Spleen (tissue), 7 donors: Measurements from ENCODE around the gene NAA35.
"Not testable (repeated sequence)": the region's sequence is repeated elsewhere in the genome, so short reads cannot be mapped to it uniquely, and the experiment has no call there.

Source experiments
- POLR2A ChIP-seq, 3 donors: fragments of 450-650 bp; IDR thresholded peaks; one replicate each; pipeline ENCODE4 v1.5.1; 2017; ENCODE audit warnings: antibody characterized with exemption in 3 of 3, mild to moderate bottlenecking in 1 of 3
- TF ChIP-seq, protein P1 (sequence below), 11 experiments: fragments of 200-600 bp in 7 of 11; fragments of 450-650 bp in 4 of 11; sonication (generic) in 4 of 11; IDR thresholded peaks in 8 of 11; conservative IDR thresholded peaks in 3 of 11; 1 replicate in 7 of 11; 2 replicates in 4 of 11; pipeline versions ENCODE4 v1.4.0 to v1.8.0; 2016 to 2021; ENCODE audit warnings: antibody characterized with exemption in 11 of 11, inconsistent platforms in 4 of 11, mild to moderate bottlenecking in 1 of 11
- donor health status: DM: no; HTN: no; CAD: no; lungs with moderate emphysema.
- donor health status: DM: no; HTN: no; CAD: no.
- donor health status: DM: no; HTN: no; CAD: no.

DNA sequence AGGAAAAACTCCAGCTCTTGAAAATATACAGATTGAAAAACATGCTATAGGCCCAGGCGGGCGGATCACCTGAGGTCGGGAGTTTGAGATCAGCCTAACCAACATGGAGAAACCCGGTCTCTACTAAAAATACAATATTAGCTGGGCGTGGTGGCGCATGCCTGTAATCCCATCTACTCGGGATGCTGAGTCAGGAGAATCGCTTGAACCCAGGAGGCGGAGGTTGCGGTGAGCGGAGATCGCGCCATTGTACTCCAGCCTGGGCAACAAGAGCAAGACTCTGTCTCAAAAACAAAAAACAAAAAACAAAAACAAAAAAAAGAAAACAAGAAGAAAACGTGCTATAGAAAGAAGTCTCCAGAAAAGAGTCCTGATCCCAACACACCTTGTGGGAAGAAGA is 5.0 kb upstream of the NAA35 start:
- TF ChIP-seq, protein P1, sequence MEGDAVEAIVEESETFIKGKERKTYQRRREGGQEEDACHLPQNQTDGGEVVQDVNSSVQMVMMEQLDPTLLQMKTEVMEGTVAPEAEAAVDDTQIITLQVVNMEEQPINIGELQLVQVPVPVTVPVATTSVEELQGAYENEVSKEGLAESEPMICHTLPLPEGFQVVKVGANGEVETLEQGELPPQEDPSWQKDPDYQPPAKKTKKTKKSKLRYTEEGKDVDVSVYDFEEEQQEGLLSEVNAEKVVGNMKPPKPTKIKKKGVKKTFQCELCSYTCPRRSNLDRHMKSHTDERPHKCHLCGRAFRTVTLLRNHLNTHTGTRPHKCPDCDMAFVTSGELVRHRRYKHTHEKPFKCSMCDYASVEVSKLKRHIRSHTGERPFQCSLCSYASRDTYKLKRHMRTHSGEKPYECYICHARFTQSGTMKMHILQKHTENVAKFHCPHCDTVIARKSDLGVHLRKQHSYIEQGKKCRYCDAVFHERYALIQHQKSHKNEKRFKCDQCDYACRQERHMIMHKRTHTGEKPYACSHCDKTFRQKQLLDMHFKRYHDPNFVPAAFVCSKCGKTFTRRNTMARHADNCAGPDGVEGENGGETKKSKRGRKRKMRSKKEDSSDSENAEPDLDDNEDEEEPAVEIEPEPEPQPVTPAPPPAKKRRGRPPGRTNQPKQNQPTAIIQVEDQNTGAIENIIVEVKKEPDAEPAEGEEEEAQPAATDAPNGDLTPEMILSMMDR (IDR thresholded peaks at IDR 0.05 in 8 of 11, conservative IDR thresholded peaks at IDR 0.05 in 3 of 11) = not testable (repeated sequence)
- not testable (repeated sequence) for TF ChIP-seq POLR2A (IDR thresholded peaks at IDR 0.05)
